Activated CD8-positive, alpha-beta T cell treated with anti-CD3 and anti-CD28 coated beads for 36 hours (primary cell): ENCODE results near the gene MRGPRX1. TPM values are rescaled to one million over a fixed set of nuclear protein-coding genes. Genes with fewer than 3 reads are reported as not detected.

ENCODE experiments used
- ATAC-seq: fragments of 200-7000 bp; cut with Tn5 transposase; one replicate; pipeline ENCODE4 v1.10.0; 2021; ENCODE audit warnings: mild to moderate bottlenecking, moderate library complexity
- CTCF ChIA-PET: fragments of 350-600 bp; sonication (Branson Sonifier 250); formaldehyde crosslinking; loops from one replicate; lab custom pipeline; 2021; ENCODE audit warnings: antibody characterized with exemption; lab: Charles Lee
- POLR2A ChIA-PET: fragments of 350-600 bp; sonication (Branson Sonifier 250); formaldehyde crosslinking; loops from one replicate; lab custom pipeline; 2021; ENCODE audit warnings: antibody characterized with exemption; lab: Charles Lee
- DNase-seq: peaks from one replicate; pipeline ENCODE4 v3.0.0-alpha.2; 2020
- H3K27ac Mint-ChIP-seq: one replicate; pipeline ENCODE4 v1.8.0; 2021; ENCODE audit warnings: mild to moderate bottlenecking, mixed read lengths
- H3K27me3 Mint-ChIP-seq: one replicate; pipeline ENCODE4 v1.8.0; 2021; ENCODE audit warnings: mixed read lengths
- H3K36me3 Mint-ChIP-seq: one replicate; pipeline ENCODE4 v1.8.0; 2021; ENCODE audit warnings: low read depth, mixed read lengths
- H3K4me1 Mint-ChIP-seq: one replicate; pipeline ENCODE4 v1.8.0; 2021; ENCODE audit warnings: low read depth, mixed read lengths
- H3K4me3 Mint-ChIP-seq: one replicate; pipeline ENCODE4 v1.8.0; 2021; ENCODE audit warnings: mild to moderate bottlenecking, moderate library complexity, mixed read lengths
- H3K9me3 Mint-ChIP-seq: one replicate; pipeline ENCODE4 v1.8.0; 2021; ENCODE audit warnings: mixed read lengths
- CTCF ChIP-seq: fragments of 200-600 bp; IDR thresholded peaks from one replicate; pipeline ENCODE4 v1.8.0; 2022; ENCODE audit warnings: antibody characterized with exemption, mild to moderate bottlenecking
- intact Hi-C: fragments of 100-400 bp; cut with micrococcal nuclease; formaldehyde crosslinking; loops from one replicate; pipeline ENCODE4 v1.10.0; 2022
- total RNA-seq, 2 experiments: library from RNA; stranded (reverse); gene quantifications; one replicate each; pipeline ENCODE4 v1.2.3, GENCODE V29; 2021

Gene MRGPRX1
- total RNA-seq, 2 experiments from 2014 or later = not detected

DNA sequence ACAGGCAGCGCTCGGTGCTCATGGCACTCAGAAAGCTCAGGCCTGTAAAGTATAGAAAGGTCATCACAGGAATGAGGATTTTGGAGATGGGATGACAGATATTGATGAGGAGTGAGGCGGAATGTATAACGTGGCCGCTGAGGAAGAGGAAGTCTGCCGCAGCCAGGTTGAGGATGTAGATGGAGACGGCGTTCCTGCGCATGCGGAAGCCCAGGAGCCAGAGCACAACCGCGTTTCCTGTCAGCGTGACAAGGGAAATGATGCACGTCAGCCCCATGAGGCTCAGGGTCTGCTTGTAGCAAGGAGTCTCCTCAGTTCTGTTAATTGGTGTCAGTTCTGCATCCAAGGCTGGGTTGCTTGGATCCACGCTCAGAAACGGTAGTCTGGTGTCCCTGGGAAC is 33.1 kb upstream of the MRGPRX1 start:
- Mint-ChIP-seq H3K4me1 (no peaks in the 10 kb centered on the region), H3K27ac (no peak overlapping the region), H3K27me3 (peaks cover 3% of the 10 kb centered on the region), H3K4me3 (no peak overlapping the region), H3K9me3 (no peaks in the 10 kb centered on the region), H3K36me3 (no peaks in the 10 kb centered on the region)
- TF ChIP-seq CTCF = no peak
- ATAC-seq (no peak), DNase-seq (no peak)
- POLR2A ChIA-PET = no interaction called here
- CTCF ChIA-PET = no interaction called here
- intact Hi-C loops = no loop called here

DNA sequence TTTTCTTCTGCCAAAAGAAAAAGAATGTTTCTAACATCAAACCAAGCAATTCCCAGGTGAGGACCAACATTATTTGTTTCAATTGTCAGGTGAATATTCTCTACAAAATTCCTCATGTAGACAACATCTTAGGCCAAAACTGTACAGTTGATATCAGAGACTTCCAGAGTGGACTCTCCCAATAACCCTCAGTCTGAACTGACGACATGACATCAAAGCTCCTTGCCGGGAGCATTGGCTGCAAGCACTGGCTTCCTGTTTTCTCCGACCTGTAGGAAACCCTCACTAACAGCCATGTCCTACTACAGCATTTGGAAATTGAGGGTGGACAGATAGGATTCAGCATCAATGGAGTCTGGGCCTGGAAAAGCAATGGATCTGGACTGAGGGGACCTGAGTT is 30.5 kb upstream of the MRGPRX1 start:
- Mint-ChIP-seq H3K9me3 (no peaks in the 10 kb centered on the region), H3K36me3 (no peaks in the 10 kb centered on the region), H3K27ac (no peak overlapping the region), H3K4me1 (no peaks in the 10 kb centered on the region), H3K27me3 (peaks cover 3% of the 10 kb centered on the region), H3K4me3 (no peak overlapping the region)
- no peak for TF ChIP-seq CTCF
- intact Hi-C loops = no loop called here
- POLR2A ChIA-PET = no interaction called here
- DNase-seq (no peak), ATAC-seq (no peak)
- CTCF ChIA-PET = interaction anchor here (0.9 kb wide), 1 partner anchor 16 kb away, joined by 3 read pairs; no protein-coding TSS in a partner anchor

GRCh38 chr11:18958221-18958910 is 19.2 kb upstream of the MRGPRX1 start:
- POLR2A ChIA-PET = no interaction called here
- Mint-ChIP-seq H3K4me3 (no peak overlapping the region), H3K9me3 (no peaks in the 10 kb centered on the region), H3K27me3 (peaks cover 2% of the 10 kb centered on the region), H3K4me1 (no peaks in the 10 kb centered on the region), H3K36me3 (no peaks in the 10 kb centered on the region), H3K27ac (no peak overlapping the region)
- intact Hi-C loops = no loop called here
- DNase-seq = no peak
- CTCF ChIA-PET = no interaction called here
- no peak for TF ChIP-seq CTCF
- no peak for ATAC-seq

GRCh38 chr11:18956630-18957029 is 17.4 kb upstream of the MRGPRX1 start:
- no peak for TF ChIP-seq CTCF
- H3K27me3 Mint-ChIP-seq = peaks cover 2% of the 10 kb centered on the region
- H3K4me1 Mint-ChIP-seq = no peaks in the 10 kb centered on the region
- no peak overlapping the region for H3K4me3 Mint-ChIP-seq
- ChIA-PET CTCF (no interaction called here), POLR2A (no interaction called here)
- H3K27ac Mint-ChIP-seq = no peak overlapping the region
- ATAC-seq = no peak
- H3K36me3 Mint-ChIP-seq = no peaks in the 10 kb centered on the region
- intact Hi-C loops = no loop called here
- no peaks in the 10 kb centered on the region for H3K9me3 Mint-ChIP-seq
- no peak for DNase-seq

DNA sequence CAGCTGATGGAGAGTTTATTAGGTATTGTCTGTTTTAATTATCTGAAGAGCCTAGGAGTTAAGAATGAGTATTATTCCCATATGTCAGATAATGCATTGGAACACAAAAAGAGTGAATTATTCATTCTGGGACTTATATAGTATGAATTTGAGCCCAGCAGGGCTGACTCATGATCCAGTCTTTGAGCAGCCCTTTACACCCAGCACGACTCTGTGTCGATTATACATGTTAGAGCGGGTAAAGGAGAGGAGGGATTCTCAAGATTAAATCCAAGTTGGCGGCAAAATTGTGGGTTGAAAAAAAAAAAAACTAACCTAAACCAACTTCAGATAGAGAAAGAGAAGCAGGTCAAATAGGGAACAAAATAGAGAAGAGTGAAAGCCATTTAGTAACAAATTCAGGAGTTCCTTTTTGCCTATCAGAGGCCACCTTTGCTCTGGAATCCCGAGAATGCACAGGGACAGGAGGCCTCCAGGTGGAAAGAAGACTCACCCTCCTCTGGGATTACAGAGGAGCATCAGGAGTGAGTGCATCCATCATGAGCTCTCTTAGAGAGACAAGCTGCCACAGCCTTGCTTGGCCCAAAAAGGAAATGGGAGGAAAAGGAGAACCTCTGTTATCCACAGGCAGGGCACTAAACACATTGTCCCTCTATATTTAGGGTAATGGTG is 3.1 kb downstream of the MRGPRX1 start:
- no peak overlapping the region for H3K27ac Mint-ChIP-seq

More for the DNA sequence above, 3.1 kb downstream of the MRGPRX1 start:
- ChIA-PET CTCF (no interaction called here), POLR2A (no interaction called here)
- H3K4me3 Mint-ChIP-seq = no peak overlapping the region
- no peaks in the 10 kb centered on the region for H3K9me3 Mint-ChIP-seq
- no peaks in the 10 kb centered on the region for H3K36me3 Mint-ChIP-seq
- TF ChIP-seq CTCF = no peak
- no peaks in the 10 kb centered on the region for H3K27me3 Mint-ChIP-seq
- ATAC-seq (no peak), DNase-seq (no peak)
- no peaks in the 10 kb centered on the region for H3K4me1 Mint-ChIP-seq
- intact Hi-C loops = no loop called here
